SHP77 treated with DMSO at 0.1 percent for 48 hours (cell line): Measurements from ENCODE around the gene EIF3A.
"Not testable (repeated sequence)": the region's sequence is repeated elsewhere in the genome, so short reads cannot be mapped to it uniquely, and the experiment has no call there.

Source experiments
- DNase-seq: peaks from one replicate; lab custom pipeline; 2025; lab: John Stamatoyannopoulos, UW

The EIF3A gene

DNA sequence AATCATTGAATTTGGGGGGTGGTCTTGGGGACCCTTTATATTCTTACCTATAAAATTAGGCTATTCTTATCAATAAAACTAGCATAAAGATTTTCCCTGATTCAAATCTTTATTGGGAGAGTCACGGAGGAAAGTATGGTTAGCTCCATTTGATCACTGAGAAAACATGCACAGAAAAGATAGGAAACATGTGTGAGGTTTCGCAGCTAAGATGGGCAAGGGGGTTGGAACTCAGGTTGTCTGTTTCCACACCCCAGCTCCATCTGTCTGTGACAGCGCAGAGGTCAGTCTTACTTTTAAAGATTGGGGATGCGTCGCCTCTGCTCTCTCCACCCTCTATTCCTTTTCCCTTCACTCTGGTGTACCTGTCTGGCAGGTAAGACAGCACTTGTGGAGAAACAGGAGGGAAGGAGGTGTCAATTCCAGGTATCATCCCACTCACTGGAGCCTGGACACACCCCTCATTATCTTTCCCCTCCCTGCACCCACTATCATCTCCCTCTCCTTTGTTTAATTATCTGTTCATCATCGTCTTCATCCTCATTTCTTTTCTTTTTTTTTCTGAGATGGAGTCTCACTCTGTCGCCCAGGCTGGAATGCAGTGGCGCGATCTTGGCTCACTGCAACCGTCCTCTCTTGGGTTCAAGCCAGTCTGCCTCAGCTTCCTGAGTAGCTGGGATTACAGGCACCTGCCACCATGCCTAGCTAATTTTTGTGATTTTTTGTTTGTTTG lies 20.9 kb upstream of the EIF3A start:
- no peak for DNase-seq

DNA sequence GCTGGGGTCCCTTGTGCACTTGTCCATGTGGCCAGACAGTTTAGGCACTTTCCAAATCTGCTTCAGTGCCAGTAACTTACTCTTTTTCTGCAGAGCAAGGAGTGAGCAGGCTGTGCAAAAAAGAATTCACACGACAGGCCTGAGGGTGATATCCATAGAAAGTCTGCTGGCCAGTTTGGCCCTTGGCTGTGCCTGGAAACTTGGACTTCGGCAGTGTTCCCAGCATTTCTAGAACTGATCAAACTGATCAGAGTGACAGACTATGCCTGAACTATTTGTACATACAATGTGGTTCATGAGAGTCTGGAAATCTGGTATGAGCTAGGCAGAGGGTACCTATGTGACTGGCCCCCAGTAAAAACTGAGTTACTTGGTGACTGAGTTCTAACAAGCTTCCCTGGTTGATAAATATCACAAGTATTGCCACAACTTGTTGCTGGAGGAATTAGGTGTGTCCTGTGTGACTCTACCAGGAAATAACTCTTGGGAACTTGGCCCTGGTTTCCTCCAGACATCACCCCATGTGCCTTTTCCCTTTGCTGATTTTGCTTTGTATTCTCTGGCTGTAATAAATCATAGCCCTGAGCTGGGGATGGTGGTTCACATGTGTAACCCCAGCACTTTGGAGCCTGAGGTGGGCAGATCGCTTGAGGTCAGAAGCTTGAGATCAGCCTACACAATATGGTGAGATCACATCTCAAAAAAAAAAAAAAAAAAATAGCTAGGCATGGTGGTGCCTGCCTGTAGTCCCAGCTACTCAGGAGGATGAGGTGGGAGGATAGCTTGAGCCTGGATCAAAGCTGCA lies 20.0 kb upstream of the EIF3A start:
- no peak for DNase-seq

DNA sequence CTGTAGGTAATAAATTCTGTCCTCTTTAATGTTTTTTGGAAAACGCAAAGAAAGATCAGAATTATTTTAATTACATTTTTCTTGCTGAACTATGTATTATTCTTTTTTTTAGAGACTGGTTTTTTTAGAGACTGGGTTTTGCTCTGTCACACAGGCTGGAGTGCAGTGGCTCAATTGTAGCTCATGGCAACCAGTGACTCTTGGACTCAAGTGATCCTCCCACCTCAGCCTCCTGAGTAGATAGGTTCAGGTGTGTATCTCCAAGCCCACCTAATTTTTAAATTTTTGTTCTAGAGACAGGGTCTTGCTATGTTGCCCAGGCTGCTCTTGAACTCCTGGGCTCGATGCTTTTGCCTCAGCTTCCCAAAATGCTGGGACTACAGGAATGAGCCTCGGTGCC lies 18.0 kb upstream of the EIF3A start:
- DNase-seq = no peak

DNA sequence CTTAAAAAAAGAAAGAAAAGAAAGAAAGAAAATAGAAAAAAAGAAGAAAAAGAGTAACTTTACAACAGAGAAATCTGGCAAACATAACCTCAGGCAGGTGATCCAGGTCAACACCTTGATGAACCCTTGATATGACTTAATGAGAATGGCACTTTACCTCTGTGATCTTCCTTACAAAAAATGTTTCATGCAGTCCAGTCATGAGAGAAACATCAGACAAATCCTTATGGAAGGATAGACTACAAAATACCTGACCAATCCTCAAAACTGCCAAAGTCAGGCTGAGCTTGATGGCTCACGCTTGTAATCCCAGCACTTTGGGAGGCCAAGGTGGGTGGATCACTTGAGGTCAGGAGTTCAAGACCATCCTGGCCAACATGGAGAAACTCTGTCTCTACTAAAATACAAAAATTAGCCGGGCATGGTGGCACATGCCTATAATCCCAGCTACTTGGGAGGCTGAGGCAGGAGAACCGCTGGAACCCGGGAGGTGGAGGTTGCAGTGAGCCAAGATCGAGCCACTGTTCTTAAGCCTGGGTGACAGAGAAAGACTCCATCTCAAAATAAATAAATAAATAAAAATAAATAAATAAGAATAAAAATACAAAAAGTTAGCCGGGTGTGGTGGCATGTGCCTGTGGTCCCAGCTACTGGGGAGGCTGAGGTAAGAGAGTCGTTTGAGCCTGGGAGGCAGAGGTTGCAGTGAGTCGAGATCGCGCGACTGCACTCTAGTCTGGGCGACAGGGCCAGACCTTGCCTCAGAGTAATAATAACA lies 16.2 kb upstream of the EIF3A start:
- DNase-seq = not testable (repeated sequence)

DNA sequence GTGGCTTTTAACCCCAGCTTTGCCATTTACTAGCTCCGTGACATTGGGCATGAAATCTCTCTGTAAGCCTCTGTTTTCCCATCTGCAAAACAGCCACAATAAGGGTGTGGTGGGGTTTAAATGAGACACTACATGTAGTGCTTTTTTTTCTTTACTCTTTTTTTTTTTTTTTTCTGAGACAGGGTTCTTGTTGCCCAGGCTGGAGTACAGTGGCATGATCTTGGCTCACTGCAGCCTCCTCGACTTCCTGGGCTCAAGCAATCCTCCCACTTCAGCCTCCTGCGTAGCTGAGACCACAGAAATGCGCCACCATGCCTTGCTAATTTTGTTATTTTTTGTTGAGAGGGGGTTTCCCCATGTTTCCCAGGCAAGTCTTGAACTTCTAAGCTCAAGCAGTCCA lies 15.0 kb upstream of the EIF3A start:
- no peak for DNase-seq

DNA sequence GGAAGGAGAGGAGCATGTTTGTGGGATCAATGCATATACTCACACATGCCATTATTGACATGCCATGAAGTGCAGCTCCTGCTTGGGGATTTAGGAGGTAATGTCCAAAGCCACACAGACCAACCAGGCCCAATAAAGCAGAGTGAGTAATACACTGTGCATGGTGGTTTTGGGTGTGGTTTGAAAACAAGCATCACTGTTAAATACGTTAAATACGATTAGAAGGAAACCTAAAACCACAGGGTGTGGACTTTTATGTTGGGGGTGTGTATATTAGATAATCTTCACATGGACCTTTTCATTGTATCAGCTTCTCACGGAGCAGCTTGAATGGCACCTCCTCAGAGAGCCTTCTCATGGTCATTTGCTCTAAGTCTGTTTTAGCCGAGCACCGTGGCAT lies 10.4 kb upstream of the EIF3A start:
- DNase-seq = no peak

DNA sequence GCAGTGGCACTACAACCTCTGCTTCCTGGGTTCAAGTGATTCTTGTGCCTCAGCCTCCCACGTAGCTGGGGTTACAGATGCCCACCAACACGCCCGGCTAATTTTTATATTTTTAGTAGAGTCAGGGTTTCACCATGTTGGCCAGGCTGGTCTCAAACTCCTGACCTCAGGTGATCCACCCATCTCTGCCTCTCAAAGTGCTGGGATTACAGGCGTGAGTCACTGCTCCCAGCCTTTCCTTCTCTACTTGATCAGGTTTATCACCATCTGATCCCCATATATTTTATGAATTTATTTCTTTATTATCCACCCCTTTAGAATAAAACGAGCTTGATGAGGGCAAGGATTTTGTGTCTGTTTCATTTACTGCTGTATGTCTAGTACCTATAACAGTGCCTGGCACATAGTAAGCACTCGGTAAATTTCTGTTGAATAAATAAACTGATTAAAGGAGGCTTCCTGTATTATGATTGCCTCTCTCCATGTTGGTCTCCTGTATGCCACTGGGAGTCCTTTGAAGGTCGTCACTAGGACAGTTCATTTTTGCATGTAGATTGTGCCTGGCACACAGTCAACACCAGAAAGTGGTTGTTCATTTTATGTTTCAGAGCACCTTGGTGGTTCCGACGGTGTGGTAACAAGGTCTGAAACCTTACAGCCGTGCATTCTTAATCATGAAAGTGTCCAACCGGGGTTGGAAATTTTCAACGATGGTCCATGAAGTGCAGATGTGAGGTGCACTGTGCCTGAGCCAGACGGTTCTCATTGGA lies 9.6 kb upstream of the EIF3A start:
- no peak for DNase-seq

DNA sequence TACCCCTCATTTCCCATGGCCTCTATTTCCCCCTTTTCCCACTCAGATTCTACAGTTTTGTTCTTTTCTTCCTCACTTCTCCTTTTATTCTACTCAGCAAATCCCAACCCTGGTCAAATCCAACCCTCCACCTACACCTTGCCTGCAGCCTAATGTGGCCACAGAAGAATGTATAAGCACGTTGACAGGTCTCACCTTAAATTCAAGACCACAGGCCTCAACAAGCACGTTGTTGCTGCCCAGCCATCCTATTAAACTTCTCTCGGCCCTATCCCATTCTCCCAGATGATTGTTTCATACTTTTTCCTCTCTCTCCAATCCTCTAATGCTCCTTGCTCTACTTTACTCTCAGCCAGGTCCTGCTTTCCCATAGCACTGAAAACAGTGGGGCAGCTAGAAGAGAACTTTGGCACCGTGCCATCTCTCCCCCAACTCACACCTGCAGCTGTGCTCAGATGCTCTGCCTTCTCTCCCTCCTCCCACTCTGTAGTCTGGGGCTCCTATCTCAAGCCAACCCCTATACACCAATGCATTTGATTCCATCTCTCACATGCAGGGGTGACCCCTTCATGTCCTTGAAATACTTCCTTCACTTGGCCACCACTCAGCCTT lies 6.8 kb upstream of the EIF3A start:
- DNase-seq = no peak

DNA sequence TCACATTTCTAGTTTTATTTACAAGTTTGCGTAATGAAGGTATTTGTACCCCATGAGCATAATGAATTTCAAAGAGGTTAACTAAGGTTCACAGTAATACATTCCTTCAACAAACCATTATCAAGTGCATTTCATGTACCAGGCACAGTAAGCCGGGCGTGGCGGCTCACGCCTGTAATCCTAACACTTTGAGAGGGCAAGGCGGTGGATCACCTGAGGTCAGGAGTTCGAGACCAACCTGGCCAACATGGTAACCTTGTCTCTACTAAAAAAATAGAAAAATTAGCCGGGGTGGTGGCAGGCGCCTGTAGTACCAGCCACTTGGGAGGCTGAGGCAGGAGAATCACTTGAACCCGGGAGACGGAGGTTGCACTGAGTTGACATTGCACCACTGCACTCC lies 4.3 kb upstream of the EIF3A start:
- DNase-seq = no peak

DNA sequence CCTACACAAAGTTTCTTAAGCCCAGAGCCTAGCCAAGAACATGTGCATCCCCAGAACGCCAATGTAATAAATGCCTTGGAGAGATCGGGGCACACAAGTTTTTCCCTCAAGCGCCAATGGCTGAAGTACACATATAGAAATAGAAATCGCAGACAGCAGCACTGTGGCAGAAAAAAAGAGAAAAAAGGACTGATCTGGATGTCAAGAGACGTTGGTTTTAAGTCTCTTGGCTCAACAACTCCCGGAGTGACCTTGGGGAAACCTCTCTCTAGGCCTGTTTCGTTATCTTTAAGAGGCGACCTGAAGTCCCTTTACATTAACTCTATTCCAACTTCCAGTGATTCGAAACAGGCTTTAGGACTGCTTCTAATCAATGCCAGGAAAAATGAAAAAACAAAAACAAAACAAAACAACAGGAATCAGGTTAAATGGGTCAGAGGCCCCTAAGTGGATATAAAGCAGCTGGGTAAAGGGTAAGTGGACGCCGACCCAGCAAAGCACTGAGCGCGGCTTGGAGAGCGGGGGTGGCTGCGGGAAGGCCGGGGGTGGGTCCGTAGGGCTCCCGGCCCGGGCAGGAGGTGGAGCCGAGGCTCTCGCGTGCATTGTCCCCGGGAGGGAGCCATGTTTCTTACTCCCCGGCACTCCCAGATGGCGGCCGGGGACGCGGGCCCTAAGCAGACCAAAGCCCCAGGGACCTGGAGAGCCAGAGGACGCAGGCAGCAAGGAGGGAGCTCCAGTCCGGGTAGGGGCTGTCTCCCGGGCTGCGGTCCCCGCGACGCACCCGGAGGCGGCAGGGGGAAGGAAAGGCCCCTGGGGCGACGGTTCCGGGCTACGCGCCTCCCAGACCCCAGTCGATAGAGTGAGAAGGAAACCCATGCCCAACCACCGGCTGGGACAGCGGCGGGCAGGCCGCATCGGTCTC lies 757 bp downstream of the EIF3A start:
- DNase-seq = no peak

DNA sequence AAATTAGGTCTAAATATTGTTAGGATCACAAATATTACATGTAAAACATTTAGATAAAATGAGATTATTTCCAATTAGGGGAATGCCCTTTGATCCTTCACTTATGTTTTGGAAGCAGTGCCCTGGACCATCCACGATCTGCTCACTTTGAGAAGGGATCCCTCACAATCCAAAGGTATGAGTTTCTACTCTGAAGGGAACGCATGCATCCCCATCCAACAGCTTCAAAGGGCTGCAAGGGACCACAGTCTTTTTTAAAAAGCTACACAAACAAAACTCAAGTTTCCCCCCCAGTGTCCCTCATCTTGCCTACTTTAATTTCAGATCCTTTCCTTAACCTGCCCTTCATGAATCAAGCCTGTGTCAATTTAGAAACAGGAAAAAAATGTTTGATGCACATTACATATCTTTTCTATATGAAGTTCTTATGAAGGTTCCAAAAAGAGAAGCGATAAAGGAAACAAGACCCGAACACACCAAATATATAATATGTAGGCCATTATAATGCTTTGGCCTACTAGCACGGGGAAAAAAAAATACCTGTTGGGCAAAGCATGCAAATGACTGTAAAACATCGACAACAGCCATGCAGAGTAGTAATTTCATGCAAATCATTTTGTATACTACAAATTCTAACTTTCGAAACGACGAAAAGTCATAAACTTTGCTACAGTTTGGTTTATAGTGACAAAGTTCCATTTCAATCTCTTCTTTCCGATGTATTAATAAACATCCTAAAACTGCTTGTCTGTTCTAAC lies 2.0 kb downstream of the EIF3A start:
- DNase-seq = no peak

DNA sequence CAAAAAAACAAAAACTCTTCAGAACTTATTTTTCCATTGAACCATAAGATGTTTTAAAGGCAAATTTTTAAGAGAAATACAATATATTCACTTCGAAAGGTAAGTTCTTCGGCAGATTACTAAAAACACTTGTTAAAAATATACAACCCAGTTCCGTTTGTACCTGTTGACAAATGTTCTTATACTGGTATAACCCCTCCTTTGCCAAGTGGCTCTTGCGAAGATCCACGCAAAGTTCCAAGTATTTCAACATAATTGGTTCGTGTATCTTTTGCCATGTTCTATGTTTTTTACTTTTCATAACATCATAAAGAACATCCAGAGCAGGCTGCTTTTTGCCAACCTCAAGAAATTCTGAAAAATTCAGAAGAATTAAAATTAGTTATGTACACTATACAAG lies 7.0 kb downstream of the EIF3A start:
- DNase-seq = no peak

DNA sequence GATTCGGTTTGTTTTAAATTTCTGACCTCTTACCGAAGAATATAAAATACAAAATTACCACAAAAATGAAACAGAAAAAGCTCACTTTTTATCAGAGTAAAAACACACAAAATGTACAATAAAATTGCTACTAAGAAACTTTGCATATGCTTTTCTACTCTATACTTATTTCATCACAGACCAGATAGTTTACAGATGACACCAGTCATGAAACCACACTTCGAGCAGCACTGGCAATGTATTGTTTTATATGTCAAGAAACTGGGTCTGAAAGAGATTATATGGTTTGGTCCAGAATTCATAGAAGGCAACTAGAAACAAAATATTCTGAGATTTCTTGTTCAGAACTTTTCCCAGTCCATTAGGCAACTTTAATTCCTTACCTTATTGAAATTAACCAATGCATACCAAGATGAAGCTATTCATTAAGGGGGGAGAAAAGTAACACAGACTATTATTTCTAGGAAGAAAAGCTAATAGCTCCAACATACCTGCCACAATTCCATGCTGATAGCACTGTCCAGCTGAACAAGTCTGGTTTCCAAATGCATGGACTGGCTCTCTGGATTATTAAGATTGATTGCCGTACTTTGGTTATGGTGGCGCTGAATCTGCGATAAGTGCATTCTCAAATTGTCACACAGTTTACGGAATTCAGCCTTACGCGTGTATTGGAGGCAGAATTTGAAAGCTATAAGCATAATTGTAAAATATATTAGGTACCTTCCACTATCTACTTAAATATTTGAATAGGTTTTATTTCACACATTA lies 10.0 kb downstream of the EIF3A start:
- DNase-seq = no peak

DNA sequence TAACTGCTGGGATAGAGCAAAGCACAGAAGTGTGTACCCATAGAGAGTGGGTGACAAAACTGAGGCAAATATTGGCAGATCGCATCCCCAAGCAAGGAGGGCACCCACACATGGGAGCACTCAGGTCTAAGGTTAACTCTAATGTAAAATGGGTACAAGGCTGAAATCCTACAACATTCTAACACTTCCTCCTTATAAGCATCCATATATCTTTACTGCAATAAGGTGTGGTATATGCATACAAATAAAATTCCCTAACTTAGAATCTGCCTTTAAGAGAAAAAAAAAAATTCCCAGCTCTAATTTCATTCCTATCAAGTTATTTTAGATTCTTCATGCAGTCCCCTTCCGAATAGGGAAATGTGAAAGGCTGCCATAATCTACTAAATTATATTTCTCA lies 18.7 kb downstream of the EIF3A start:
- no peak for DNase-seq

DNA sequence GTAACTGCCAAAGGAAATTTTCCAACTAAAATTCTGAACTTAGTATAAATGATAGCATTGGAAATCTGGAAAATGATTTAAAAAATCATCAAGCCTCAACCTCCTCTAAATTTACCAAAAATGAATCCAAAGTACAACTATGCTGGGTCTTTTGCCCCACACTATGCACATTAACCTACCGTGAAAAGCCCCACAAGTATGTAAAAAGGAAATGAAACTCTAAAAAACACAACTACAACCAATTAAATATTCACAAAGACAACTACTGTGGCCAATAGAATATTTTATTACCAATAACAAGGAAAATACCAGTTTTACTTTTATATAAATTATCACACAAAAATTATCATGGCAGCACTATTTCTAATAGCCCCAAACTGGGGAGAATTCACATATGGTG lies 19.3 kb downstream of the EIF3A start:
- no peak for DNase-seq

DNA sequence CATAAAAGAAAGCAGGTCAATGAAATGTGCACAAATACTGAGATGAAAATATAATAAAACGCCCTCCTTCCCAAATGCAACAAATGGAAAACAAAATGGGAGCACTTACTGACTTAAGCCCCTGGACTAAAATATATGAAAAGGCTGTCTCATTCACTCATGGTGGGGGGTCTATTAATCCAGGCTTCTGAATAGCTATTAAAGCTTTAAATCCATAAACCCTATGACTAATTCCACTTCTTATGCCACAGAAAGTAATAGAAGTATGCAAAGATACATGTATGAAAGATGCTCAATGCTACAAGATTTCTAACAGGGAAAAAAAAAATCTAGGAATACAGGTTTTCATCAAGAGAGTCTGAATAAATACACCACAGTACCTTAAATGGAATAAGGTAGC lies 20.5 kb downstream of the EIF3A start:
- no peak for DNase-seq

DNA sequence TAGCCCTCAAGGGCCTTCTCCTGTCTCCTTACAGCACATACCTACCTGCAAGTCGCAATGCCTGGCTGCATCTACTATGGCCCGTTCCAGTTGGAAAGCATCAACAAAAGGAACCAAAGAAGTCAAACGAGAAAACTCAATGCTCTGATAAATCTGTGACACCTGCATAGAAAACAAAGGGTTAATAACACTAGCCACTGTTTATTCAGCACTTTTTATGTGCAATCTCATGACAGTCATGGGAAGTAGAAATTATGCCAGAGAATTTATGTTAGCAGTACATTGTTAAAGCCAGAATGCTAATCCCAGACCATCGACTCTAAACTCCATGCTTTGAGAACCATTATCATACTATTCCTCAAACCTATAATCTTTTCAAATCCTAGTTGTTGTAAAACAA lies 21.1 kb downstream of the EIF3A start:
- no peak for DNase-seq

DNA sequence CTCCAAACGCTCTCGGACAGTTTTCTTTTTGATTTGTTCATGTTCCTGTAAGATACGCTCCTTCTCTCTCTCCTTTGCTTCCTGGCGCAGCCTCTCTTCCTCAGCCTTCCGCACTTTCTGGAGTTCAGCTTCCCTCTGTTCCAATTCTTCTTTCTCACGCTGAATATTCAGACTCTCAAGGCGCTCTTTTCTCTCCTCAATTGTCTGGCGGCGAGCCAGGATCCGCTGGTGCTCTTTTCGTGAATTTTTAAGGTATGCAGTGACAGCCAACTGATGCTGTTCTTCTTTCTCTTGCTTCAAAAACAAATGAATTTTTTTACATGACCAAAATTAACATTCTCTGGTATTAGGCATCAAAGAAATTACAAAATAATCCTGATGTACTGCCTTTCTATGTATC lies 22.6 kb downstream of the EIF3A start:
- DNase-seq = no peak

DNA sequence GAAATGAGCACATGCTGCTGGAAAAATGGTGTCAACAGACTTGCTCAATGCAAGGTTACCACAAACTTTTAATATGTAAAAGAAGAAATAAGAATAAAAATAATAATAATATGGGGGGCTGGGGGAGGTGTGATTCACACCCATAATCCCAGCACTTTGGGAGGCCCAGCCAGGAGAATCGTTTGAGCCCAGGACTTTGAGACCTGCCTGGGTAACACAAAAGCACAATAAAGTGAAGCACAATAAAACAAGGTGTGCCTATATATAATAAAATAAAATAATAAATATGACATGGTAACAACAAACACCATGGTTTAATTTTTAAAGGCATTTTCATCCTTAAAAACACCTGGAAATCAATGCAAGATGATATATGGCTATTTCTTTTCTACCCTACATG lies 25.1 kb downstream of the EIF3A start:
- no peak for DNase-seq
